OCI-LY3 (cell line): ENCODE results near the gene MED13.

Experiments
- CTCF ChIP-seq: fragments of 200-600, 300-600 bp; sonication (generic); IDR thresholded peaks from 2 replicates; pipeline ENCODE4 v1.5.1; 2014; ENCODE audit warnings: antibody characterized with exemption, low read length, low read depth
- EZH2phosphoT487 ChIP-seq: fragments of 200-600 bp; shearing (Covaris generic); IDR thresholded peaks from 2 replicates; pipeline ENCODE4 v1.6.1; 2018; ENCODE audit warnings: antibody characterized with exemption, mixed run types, low read depth

- no peak for TF ChIP-seq CTCF
- no peak for TF ChIP-seq EZH2phosphoT487
Observed at GRCh38 chr17:61986898-61987297, 78.2 kb downstream of the MED13 start.
